ENCODE data around the gene NT5DC2. TPM values are rescaled to one million over a fixed set of nuclear protein-coding genes. Genes with fewer than 3 reads are reported as not detected.

The NT5DC2 gene
- total and polyA plus RNA-seq, 5 experiments from 2014 or later, result 0.28 to 3.5 (median 1.3) TPM; not detected in 1

DNA sequence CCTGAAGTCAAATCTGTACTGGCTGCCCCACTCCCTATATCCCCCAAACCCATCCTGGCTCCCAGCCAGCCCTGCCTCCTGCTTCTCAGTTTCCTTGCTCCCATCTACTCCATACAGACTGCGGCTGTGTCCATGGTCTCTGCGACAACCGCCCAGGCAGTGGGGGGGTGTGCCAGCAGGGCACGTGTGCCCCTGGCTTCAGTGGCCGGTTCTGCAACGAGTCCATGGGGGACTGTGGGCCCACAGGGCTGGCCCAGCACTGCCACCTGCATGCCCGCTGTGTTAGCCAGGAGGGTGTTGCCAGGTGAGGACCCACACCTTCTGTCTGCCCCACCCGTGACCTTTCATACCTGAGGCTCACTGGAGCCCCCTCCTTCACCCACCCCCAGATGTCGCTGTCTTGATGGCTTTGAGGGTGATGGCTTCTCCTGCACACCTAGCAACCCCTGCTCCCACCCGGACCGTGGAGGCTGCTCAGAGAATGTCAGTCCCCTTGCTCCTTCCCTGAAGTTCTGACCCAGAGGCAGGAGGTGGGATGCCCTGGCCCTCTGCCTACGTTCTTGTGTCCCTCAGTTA lies 23.8 kb downstream of the NT5DC2 start:
- Mint-ChIP-seq H3K27me3 (no peaks in the 10 kb centered on the region), H3K36me3 (no peaks in the 10 kb centered on the region), H3K4me1 (no peaks in the 10 kb centered on the region), H3K9me3 (no peaks in the 10 kb centered on the region), H3K27ac (no peak overlapping the region), H3K4me3 (no peak overlapping the region)
- DNase-seq (no peak), ATAC-seq (no peak)
- POLR2A ChIA-PET, result no interaction called here

DNA sequence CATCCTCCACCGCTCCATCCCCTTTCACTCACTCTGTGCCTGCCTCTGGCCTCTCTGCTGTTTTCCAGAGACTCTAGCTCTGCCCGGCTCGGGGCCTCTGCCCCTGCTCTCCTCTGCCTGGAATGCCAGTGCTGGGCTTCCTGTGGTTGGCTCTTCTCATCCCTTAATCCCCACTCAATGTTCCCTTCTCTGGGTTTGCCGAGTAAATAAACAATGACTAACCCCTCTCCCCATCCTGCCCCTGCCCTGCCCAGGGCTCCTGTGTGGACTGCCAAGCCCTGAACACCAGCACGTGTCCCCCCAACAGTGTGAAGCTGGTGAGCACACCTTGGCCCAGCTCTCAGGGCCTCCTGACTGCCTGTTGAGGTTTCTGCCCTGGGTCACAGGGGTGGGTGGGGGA lies 26.3 kb downstream of the NT5DC2 start:
- H3K36me3 Mint-ChIP-seq, result no peaks in the 10 kb centered on the region
- H3K4me3 Mint-ChIP-seq, result no peak overlapping the region
- ATAC-seq, result no peak
- no peak overlapping the region for H3K27ac Mint-ChIP-seq
- no peak for DNase-seq
- H3K27me3 Mint-ChIP-seq, result no peaks in the 10 kb centered on the region
- no peaks in the 10 kb centered on the region for H3K9me3 Mint-ChIP-seq
- POLR2A ChIA-PET, result no interaction called here
- no peaks in the 10 kb centered on the region for H3K4me1 Mint-ChIP-seq

DNA sequence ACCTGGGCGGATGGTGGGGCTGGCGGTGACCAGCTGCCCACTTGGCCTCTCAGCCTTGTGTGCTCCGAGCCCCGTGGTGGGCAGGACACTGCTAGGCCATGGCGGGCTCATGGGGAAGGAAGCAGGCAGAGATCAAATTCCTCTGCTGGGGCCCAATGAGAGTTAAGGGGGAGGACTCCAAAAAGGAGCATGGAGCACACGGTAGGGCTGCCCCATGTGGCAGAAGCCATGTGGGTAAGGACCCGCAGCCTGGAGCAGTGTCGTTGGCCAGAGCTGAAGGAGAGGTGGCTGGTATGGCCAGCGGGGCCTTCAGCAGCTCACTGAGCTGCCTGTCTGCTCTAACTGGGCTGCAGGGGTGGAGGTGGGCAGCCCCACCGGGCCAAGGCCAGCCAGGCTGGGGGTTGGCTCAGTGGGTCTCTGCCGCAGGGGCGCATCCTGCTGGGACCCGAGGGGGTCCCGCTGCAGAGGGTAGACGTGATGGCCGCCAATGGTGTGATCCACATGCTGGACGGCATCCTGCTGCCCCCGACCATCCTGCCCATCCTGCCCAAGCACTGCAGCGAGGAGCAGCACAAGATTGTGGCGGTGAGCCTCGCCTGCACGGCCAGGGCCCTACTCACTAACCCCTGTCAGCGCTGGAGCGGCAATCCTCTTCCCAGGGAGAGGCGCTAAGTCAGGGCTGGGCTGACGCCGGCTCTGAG lies 27.2 kb downstream of the NT5DC2 start:
- H3K27me3 Mint-ChIP-seq, result no peaks in the 10 kb centered on the region
- no peak for ATAC-seq
- POLR2A ChIA-PET, result no interaction called here

DNA sequence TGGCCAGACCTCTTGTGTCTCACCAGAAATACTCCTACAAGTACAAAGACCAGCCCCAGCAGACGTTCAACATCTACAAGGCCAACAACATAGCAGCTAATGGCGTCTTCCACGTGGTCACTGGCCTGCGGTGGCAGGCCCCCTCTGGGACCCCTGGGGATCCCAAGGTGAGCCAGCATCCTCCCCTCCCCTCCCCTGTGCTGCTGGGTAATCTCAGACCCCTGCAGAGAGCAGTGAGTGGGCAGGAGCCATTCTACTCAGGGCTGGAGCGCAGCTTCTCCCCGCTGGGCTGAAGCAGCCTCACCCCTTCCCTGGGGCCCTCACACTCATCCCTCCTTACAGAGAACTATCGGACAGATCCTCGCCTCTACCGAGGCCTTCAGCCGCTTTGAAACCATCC lies 28.7 kb downstream of the NT5DC2 start:
- Mint-ChIP-seq H3K4me3 (no peak overlapping the region), H3K4me1 (no peaks in the 10 kb centered on the region), H3K27me3 (no peaks in the 10 kb centered on the region), H3K9me3 (no peaks in the 10 kb centered on the region), H3K27ac (no peak overlapping the region), H3K36me3 (no peaks in the 10 kb centered on the region)
- no peak for DNase-seq
- POLR2A ChIA-PET, result no interaction called here
- ATAC-seq, result no peak

More for the DNA sequence above, 27.2 kb downstream of the NT5DC2 start:
- Mint-ChIP-seq H3K27ac (no peak overlapping the region), H3K4me1 (no peaks in the 10 kb centered on the region), H3K4me3 (no peak overlapping the region), H3K9me3 (no peaks in the 10 kb centered on the region), H3K36me3 (no peaks in the 10 kb centered on the region)
- DNase-seq, result no peak

GRCh38 chr3:52503788-52504424 lies 29.8 kb downstream of the NT5DC2 start:
- no peak overlapping the region for H3K27ac Mint-ChIP-seq
- H3K9me3 Mint-ChIP-seq, result no peaks in the 10 kb centered on the region
- no peaks in the 10 kb centered on the region for H3K27me3 Mint-ChIP-seq
- ATAC-seq (no peak), DNase-seq (no peak)
- POLR2A ChIA-PET, result interaction anchor here (0.6 kb wide), 1 partner anchor 590 kb away, joined by 4 read pairs; no protein-coding TSS in a partner anchor
- no peak overlapping the region for H3K4me3 Mint-ChIP-seq
- H3K36me3 Mint-ChIP-seq, result no peaks in the 10 kb centered on the region
- H3K4me1 Mint-ChIP-seq, result peaks cover 0 to 4% (median under 1%) of the 10 kb centered on the region in 4 donors

DNA sequence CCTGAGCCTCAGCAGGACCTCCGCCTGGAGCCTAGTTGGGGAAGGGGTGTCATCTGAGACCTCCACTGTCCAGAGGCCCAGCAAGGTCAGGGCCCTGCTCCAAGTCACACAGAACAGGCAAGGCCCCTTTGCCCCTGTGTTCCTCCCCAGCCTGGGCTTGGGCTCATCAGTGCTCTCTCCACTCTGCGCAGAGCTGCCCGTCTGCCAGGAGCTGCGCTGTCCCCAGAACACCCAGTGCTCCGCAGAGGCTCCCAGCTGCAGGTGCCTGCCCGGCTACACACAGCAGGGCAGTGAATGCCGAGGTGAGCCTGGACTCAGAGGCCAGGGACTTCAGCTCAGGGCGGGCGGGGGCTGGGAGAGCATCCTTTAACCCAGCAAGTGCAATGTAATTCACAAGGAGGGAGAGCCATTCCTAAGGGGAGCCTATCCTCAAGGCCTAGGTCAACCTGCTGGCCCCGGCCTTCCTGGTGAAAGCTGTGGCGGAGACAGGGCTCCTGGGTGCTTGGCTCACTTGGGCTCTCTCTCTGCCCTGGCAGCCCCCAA lies 30.8 kb downstream of the NT5DC2 start:
- POLR2A ChIA-PET, result interaction anchor here (1.0 kb wide), 1 partner anchor 33 kb away, joined by 3 read pairs; the partner anchor contains the start of gene UQCC5
- H3K4me3 Mint-ChIP-seq, result no peak overlapping the region

GRCh38 chr3:52502001-52502400 lies 31.7 kb downstream of the NT5DC2 start:
- POLR2A ChIA-PET, result interaction anchor here (1.0 kb wide), 1 partner anchor 34 kb away, joined by 3 read pairs; the partner anchor contains the start of gene UQCC5
- Mint-ChIP-seq H3K9me3 (no peaks in the 10 kb centered on the region), H3K4me3 (no peak overlapping the region), H3K27me3 (peaks cover 0 to 2% (median 0%) of the 10 kb centered on the region in 5 donors), H3K27ac (no peak overlapping the region), H3K36me3 (no peaks in the 10 kb centered on the region), H3K4me1 (peaks cover 0 to 13% (median 2%) of the 10 kb centered on the region in 4 donors)
- ATAC-seq, result no peak
- no peak for DNase-seq

More for the DNA sequence above, 30.8 kb downstream of the NT5DC2 start:
- H3K9me3 Mint-ChIP-seq, result no peaks in the 10 kb centered on the region
- no peak for DNase-seq
- peaks cover 0 to 13% (median 2%) of the 10 kb centered on the region in 4 donors for H3K4me1 Mint-ChIP-seq
- no peak for ATAC-seq
- H3K27ac Mint-ChIP-seq, result no peak overlapping the region
- no peaks in the 10 kb centered on the region for H3K36me3 Mint-ChIP-seq
- no peaks in the 10 kb centered on the region for H3K27me3 Mint-ChIP-seq

GRCh38 chr3:52501046-52501445 lies 32.6 kb downstream of the NT5DC2 start:
- Mint-ChIP-seq H3K36me3 (no peaks in the 10 kb centered on the region), H3K4me1 (peaks cover 0 to 13% (median 2%) of the 10 kb centered on the region in 4 donors), H3K27ac (no peak overlapping the region), H3K4me3 (no peak overlapping the region), H3K9me3 (no peaks in the 10 kb centered on the region), H3K27me3 (peaks cover 0 to 2% (median 0%) of the 10 kb centered on the region in 5 donors)
- POLR2A ChIA-PET, result no interaction called here
- ATAC-seq (no peak), DNase-seq (no peak)

- H3K4me3 Mint-ChIP-seq, result no peak overlapping the region
- peak in 1 of 10 donors; percentile 27 for DNase-seq
- no peaks in the 10 kb centered on the region for H3K36me3 Mint-ChIP-seq
- peak overlapping the region in 1 of 10 donors; percentile 56 for H3K27ac Mint-ChIP-seq
- no peaks in the 10 kb centered on the region for H3K9me3 Mint-ChIP-seq
- peaks cover 4 to 17% (median 9%) of the 10 kb centered on the region in 4 donors for H3K4me1 Mint-ChIP-seq
- H3K27me3 Mint-ChIP-seq, result peaks cover 0 to 2% (median 0%) of the 10 kb centered on the region in 5 donors
- no peak for ATAC-seq
- POLR2A ChIA-PET, result no interaction called here
These were observed 35.3 kb downstream of the NT5DC2 start for GRCh38 chr3:52498137-52499054.

DNA sequence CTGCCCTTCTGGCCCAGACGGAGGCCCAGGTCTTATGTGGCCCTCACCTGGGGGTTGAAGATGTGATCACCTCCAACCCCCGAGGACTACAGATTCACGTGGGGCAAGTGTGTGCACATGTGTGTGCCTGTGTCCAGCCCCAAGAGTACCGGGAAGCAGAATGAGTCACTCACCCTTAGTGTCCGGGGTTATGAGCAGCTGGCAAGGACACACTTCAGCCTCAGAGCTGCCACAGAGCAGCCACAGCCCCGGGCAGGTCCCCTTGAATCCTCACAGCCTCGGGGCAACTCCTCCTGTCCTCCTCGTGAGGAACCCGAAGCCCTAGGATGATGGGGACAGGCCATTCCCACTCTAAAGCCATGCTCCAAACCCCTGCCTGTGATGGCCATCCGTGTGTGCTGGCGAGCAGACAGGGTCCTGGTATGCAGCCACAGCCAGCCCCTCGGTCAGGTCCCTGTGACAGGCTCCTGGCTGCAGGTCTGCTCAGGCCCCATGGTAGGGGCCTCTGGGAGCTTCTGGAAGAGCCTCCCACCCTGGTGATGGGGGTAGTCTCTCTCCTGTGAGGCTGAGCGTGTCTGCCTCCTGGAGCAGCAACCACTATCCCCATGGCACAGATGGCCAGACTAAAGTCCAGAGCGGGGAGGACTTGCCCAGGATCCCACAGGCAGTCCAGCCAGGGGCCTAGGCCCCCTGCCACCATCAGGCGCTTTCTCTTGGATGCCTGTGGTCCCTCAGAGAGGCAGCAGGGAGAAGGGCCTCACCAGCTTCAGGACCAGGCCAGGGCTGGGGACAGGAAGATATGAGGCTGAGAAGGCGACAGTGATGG lies 37.7 kb downstream of the NT5DC2 start:
- ATAC-seq (no peak), DNase-seq (no peak)
- Mint-ChIP-seq H3K27me3 (peaks cover 0 to 2% (median 0%) of the 10 kb centered on the region in 5 donors), H3K4me1 (peaks cover 4 to 17% (median 9%) of the 10 kb centered on the region in 4 donors), H3K9me3 (no peaks in the 10 kb centered on the region), H3K4me3 (no peak overlapping the region), H3K36me3 (peaks cover 0 to 16% (median 0%) of the 10 kb centered on the region in 3 donors), H3K27ac (no peak overlapping the region)
- POLR2A ChIA-PET, result no interaction called here

GRCh38 chr3:52494886-52495495 lies 38.7 kb downstream of the NT5DC2 start, which contains the start of gene STAB1:
Gene STAB1, plus strand, starts transcription at chr3:52495338. Its CDS starts 76 bp downstream, at chr3:52495414.
- peak; percentile 29 to 39 for ATAC-seq

More at GRCh38 chr3:52494886-52495495, 38.7 kb downstream of the NT5DC2 start, which contains the start of gene STAB1:
- no peak for DNase-seq
- peaks cover 4 to 17% (median 9%) of the 10 kb centered on the region in 4 donors for H3K4me1 Mint-ChIP-seq
- peaks cover 0 to 20% (median 2%) of the 10 kb centered on the region in 3 donors for H3K36me3 Mint-ChIP-seq
- POLR2A ChIA-PET, result no interaction called here
- peaks cover 0 to 2% (median 0%) of the 10 kb centered on the region in 5 donors for H3K27me3 Mint-ChIP-seq
- H3K4me3 Mint-ChIP-seq, result peak within 1 kb of the TSS in 4 of 10 donors; percentile 26 to 58 (median 32)
- peak within 1 kb of the TSS in 5 of 10 donors; percentile 16 to 92 (median 69) for H3K27ac Mint-ChIP-seq
- H3K9me3 Mint-ChIP-seq, result no peaks in the 10 kb centered on the region
